ENCODE data around the gene DCAF10. TPM values are rescaled to one million over a fixed set of nuclear protein-coding genes. Genes with fewer than 3 reads are reported as not detected.
A peak's percentile ranks its signal among the peaks of the same experiment; 100 is the strongest.

DCAF10 gene
- total and polyA plus RNA-seq, 2 of the 8 experiments (the other 6 are each of a cell fraction or from before 2014, with no cell fraction given): 7.1 to 15.0 TPM

GRCh38 chr9:37800631-37801286 is at the start of gene DCAF10 (continued):
- TF ChIP-seq CHD7 (IDR thresholded peaks at IDR 0.05; ENCODE audit: insufficient replicate concordance, low read length) (peak; percentile 69), TCF12 (IDR thresholded peaks at IDR 0.05; ENCODE audit: low read depth, low read length) (no peak), SIX5 (IDR thresholded peaks at IDR 0.05; ENCODE audit: low read depth, low read length) (no peak), SP1 (IDR thresholded peaks at IDR 0.05; ENCODE audit: low read depth, low read length) (no peak), EGR1 (IDR thresholded peaks at IDR 0.05; ENCODE audit: borderline replicate concordance, low read depth, low read length) (peak; percentile 74; the same call in 1 of the 2 replicates), SIN3A (conservative IDR thresholded peaks at IDR 0.05 in 1 of 2, IDR thresholded peaks at IDR 0.05 in 1 of 2; ENCODE audit: low read depth in 1 of 2, low read length in 2 of 2) (peak; percentile 9 to 93; a peak in 2 of 4 replicates), TAF7 (optimal IDR thresholded peaks at IDR 0.05; ENCODE audit: borderline replicate concordance, low read depth, low read length) (peak; percentile 28), HDAC6 (IDR thresholded peaks at IDR 0.05; ENCODE audit: low read depth, low read length) (no peak), BACH1 (IDR thresholded peaks at IDR 0.05; ENCODE audit: low read length) (no peak)

All from H1 (cell line).